OCI-LY7 (cell line): ENCODE data around the gene BAX.

Experiments used
- EZH2phosphoT487 ChIP-seq: fragments of 200-600 bp; sonication (generic); IDR thresholded peaks from 2 replicates; pipeline ENCODE4 v1.6.1; 2018; ENCODE audit warnings: low read depth, borderline replicate concordance, mild to moderate bottlenecking, mixed run types, antibody characterized with exemption, low read length, moderate library complexity, mixed read lengths
- TF ChIP-seq, protein P1 (sequence below): fragments of 200-600 bp; sonication (generic); conservative IDR thresholded peaks from 2 replicates; pipeline ENCODE4 v1.5.1; 2014; ENCODE audit warnings: mild to moderate bottlenecking, antibody characterized with exemption, low read length, moderate library complexity, mixed read lengths

DNA sequence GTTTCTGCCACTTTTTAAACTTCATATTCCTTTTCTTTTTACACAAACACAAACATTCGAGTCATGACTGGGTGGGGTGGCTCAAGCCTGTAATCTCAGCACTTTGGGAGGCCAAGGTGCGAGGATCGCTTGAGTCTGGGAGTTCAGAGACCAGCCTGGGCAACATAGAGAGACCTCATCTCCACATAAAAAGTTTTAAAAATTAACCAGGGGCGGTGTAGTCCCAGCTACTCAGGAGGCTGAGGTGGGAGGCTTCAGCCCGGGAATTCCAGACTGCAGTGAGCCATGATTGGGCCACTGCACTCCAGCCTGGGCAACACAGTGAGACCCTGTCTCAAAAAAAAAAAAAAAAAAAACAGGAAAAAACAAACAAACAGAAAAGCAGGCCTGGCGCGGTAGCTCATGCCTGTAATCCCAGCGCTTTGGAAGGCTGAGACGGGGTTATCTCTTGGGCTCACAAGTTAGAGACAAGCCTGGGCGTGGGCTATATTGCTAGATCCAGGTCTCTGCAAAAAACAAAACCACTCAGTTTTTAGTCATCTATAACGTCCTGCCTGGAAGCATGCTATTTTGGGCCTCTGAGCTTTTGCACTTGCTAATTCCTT, 583 bp upstream of the BAX start:
- TF ChIP-seq, protein P1, sequence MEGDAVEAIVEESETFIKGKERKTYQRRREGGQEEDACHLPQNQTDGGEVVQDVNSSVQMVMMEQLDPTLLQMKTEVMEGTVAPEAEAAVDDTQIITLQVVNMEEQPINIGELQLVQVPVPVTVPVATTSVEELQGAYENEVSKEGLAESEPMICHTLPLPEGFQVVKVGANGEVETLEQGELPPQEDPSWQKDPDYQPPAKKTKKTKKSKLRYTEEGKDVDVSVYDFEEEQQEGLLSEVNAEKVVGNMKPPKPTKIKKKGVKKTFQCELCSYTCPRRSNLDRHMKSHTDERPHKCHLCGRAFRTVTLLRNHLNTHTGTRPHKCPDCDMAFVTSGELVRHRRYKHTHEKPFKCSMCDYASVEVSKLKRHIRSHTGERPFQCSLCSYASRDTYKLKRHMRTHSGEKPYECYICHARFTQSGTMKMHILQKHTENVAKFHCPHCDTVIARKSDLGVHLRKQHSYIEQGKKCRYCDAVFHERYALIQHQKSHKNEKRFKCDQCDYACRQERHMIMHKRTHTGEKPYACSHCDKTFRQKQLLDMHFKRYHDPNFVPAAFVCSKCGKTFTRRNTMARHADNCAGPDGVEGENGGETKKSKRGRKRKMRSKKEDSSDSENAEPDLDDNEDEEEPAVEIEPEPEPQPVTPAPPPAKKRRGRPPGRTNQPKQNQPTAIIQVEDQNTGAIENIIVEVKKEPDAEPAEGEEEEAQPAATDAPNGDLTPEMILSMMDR: no peak
- no peak for TF ChIP-seq EZH2phosphoT487
